OCI-LY7 (cell line): ENCODE measurements around the gene CRAMP1. TPM values are rescaled to one million over a fixed set of nuclear protein-coding genes. Genes with fewer than 3 reads are reported as not detected.
A peak's percentile ranks its signal among the peaks of the same experiment; 100 is the strongest.

Experiments used
- BruUV-seq: library from RNA; stranded (reverse); fragments of 400-500 nt; replicated peaks from 2 replicates; lab custom pipeline; 2021; lab: Mats Ljungman, UMichigan
- CTCF ChIA-PET: fragments of 300-600 bp; sonication (Branson Sonifier 250); formaldehyde crosslinking; loops from one replicate; lab custom pipeline; 2022; ENCODE audit warnings: antibody characterized with exemption; ENCODE audit not compliant: unreplicated experiment; lab: Charles Lee
- POLR2A ChIA-PET: fragments of 300-600 bp; sonication (Branson Sonifier 250); formaldehyde crosslinking; loops from one replicate; lab custom pipeline; 2022; ENCODE audit warnings: antibody characterized with exemption; lab: Charles Lee
- DNase-seq: peaks from one replicate; pipeline ENCODE4 v3.0.0-alpha.2; 2015; ENCODE audit warnings: low spot score
- H2AFZ ChIP-seq: fragments of 200-600 bp; sonication (generic), shearing (Covaris generic); 2 replicates; pipeline ENCODE4 v1.6.1; 2014; ENCODE audit warnings: mild to moderate bottlenecking, antibody characterized with exemption, low read length, moderate library complexity
- H3K27ac ChIP-seq: fragments of 200-600 bp; sonication (generic); 2 replicates; pipeline ENCODE4 v1.5.1; 2014; ENCODE audit warnings: mixed run types, low read depth, mild to moderate bottlenecking, moderate library complexity, low read length, inconsistent platforms; ENCODE audit not compliant: poor library complexity, severe bottlenecking
- H3K36me3 ChIP-seq: fragments of 200-600 bp; sonication (generic); 2 replicates; pipeline ENCODE4 v1.6.1; 2014; ENCODE audit warnings: mild to moderate bottlenecking, antibody characterized with exemption, low read length, moderate library complexity, mixed read lengths; ENCODE audit not compliant: insufficient read depth
- H3K4me1 ChIP-seq: fragments of 200-600 bp; sonication (generic); 2 replicates; pipeline ENCODE4 v1.5.1; 2014; ENCODE audit warnings: mild to moderate bottlenecking, low read length; ENCODE audit not compliant: insufficient read depth, poor library complexity, severe bottlenecking
- H3K4me2 ChIP-seq: fragments of 200-600 bp; sonication (generic); 2 replicates; pipeline ENCODE4 v1.6.1; 2014; ENCODE audit warnings: mild to moderate bottlenecking, low read length
- H3K4me3 ChIP-seq: fragments of 200-600 bp; sonication (generic); 2 replicates; pipeline ENCODE4 v1.5.1; 2014; ENCODE audit warnings: mild to moderate bottlenecking, low read depth, low read length; ENCODE audit not compliant: poor library complexity, severe bottlenecking
- H3K79me2 ChIP-seq: fragments of 200-600 bp; sonication (generic); 2 replicates; pipeline ENCODE4 v1.6.1; 2016; ENCODE audit warnings: low read depth, mild to moderate bottlenecking, low read length, moderate library complexity, mixed read lengths; ENCODE audit not compliant: insufficient read depth
- H3K9me2 ChIP-seq: fragments of 200-600 bp; sonication (generic); 2 replicates; pipeline ENCODE4 v1.6.1; 2016; ENCODE audit warnings: mild to moderate bottlenecking, low read length, mixed read lengths; ENCODE audit not compliant: insufficient read depth
- H3K9me3 ChIP-seq: fragments of 200-600 bp; sonication (generic); 2 replicates; pipeline ENCODE4 v1.6.1; 2014; ENCODE audit warnings: mild to moderate bottlenecking, mixed run types, low read length, mixed read lengths
- H4K20me1 ChIP-seq: fragments of 200-600 bp; sonication (generic); 2 replicates; pipeline ENCODE4 v1.6.1; 2014; ENCODE audit warnings: mild to moderate bottlenecking, antibody characterized with exemption, low read length, moderate library complexity, mixed read lengths; ENCODE audit not compliant: insufficient read depth
- CTCF ChIP-seq: fragments of 200-600 bp; sonication (generic); conservative IDR thresholded peaks from 2 replicates; pipeline ENCODE4 v1.5.1; 2014; ENCODE audit warnings: mild to moderate bottlenecking, antibody characterized with exemption, low read length, moderate library complexity, mixed read lengths
- EZH2phosphoT487 ChIP-seq: fragments of 200-600 bp; sonication (generic); IDR thresholded peaks from 2 replicates; pipeline ENCODE4 v1.6.1; 2018; ENCODE audit warnings: low read depth, borderline replicate concordance, mild to moderate bottlenecking, mixed run types, antibody characterized with exemption, low read length, moderate library complexity, mixed read lengths
- intact Hi-C: fragments of 100-400 bp; cut with micrococcal nuclease; formaldehyde crosslinking; loops from one replicate; pipeline ENCODE4 v1.10.0; 2022; ENCODE audit not compliant: unreplicated experiment
- total RNA-seq, 2 experiments: library from RNA; depleted of rRNA in 1 of 2; stranded (reverse); fragments of >200 nt in 1 of 2; shearing (Covaris generic) in 1 of 2; gene quantifications; 2 replicates each; pipeline ENCODE4 v1.2.3, GENCODE V29; 2014 to 2022

The CRAMP1 gene
- total RNA-seq, 2 experiments from 2014 or later: 10.5 to 33.6 TPM

- TF ChIP-seq CTCF (0 out of 2 replicates have a peak, but pooled peaks have one; percentile 28), EZH2phosphoT487 (no peak)
- intact Hi-C loops: no loop called here
- DNase-seq: no peak
- POLR2A ChIA-PET: no interaction called here
- CTCF ChIA-PET: no interaction called here
- H3K36me3 ChIP-seq: peaks cover 98% of the 10 kb centered on the region
- H3K9me2 ChIP-seq: no peaks in the 10 kb centered on the region
- no peak overlapping the region for H3K4me2 ChIP-seq
- no TSS peak for BruUV-seq
- no peak overlapping the region for H3K27ac ChIP-seq
- H3K79me2 ChIP-seq: peaks cover 34% of the 10 kb centered on the region; the same call in 1 of the 2 replicates
- H3K4me3 ChIP-seq: no peak overlapping the region
- H4K20me1 ChIP-seq: peaks cover 8% of the 10 kb centered on the region; the same call in 1 of the 2 replicates
- no peak overlapping the region for H2AFZ ChIP-seq
- H3K9me3 ChIP-seq: no peaks in the 10 kb centered on the region
- H3K4me1 ChIP-seq: no peaks in the 10 kb centered on the region
Measured at GRCh38 chr16:1691276-1691675, 79.1 kb downstream of the CRAMP1 start.

GRCh38 chr16:1691956-1692355, 79.8 kb downstream of the CRAMP1 start:
- no peak overlapping the region for H3K4me2 ChIP-seq
- POLR2A ChIA-PET: no interaction called here
- intact Hi-C loops: no loop called here
- H3K36me3 ChIP-seq: peaks cover 99% of the 10 kb centered on the region
- H3K4me1 ChIP-seq: no peaks in the 10 kb centered on the region
- peaks cover 8% of the 10 kb centered on the region; the same call in 1 of the 2 replicates for H4K20me1 ChIP-seq
- BruUV-seq: no TSS peak
- no peak overlapping the region for H2AFZ ChIP-seq
- no peaks in the 10 kb centered on the region for H3K9me3 ChIP-seq
- no peak overlapping the region for H3K27ac ChIP-seq
- TF ChIP-seq CTCF (no peak), EZH2phosphoT487 (no peak)
- CTCF ChIA-PET: interaction anchor here (0.5 kb wide), 1 partner anchor 1477 kb away, joined by 3 read pairs; no protein-coding TSS in a partner anchor
- no peak overlapping the region for H3K4me3 ChIP-seq
- no peak for DNase-seq
- peaks cover 34% of the 10 kb centered on the region; the same call in 1 of the 2 replicates for H3K79me2 ChIP-seq
- H3K9me2 ChIP-seq: no peaks in the 10 kb centered on the region

- Histone ChIP-seq H3K9me3 (no peaks in the 10 kb centered on the region), H2AFZ (no peak overlapping the region), H3K4me1 (no peaks in the 10 kb centered on the region), H3K36me3 (peaks cover 100% of the 10 kb centered on the region), H3K27ac (no peak overlapping the region), H3K9me2 (no peaks in the 10 kb centered on the region), H3K4me3 (no peak overlapping the region), H3K79me2 (peaks cover 4% of the 10 kb centered on the region; the same call in 1 of the 2 replicates), H3K4me2 (no peak overlapping the region), H4K20me1 (no peaks in the 10 kb centered on the region)
- no TSS peak for BruUV-seq
- intact Hi-C loops: no loop called here
- TF ChIP-seq EZH2phosphoT487 (no peak), CTCF (no peak)
- CTCF ChIA-PET: no interaction called here
- POLR2A ChIA-PET: no interaction called here
- no peak for DNase-seq
Measured at GRCh38 chr16:1696863-1697262, 84.7 kb downstream of the CRAMP1 start.
